Esophagus muscularis mucosa (tissue), 4 donors: Measurements from ENCODE around the gene TMEM134. TPM values are rescaled to one million over a fixed set of nuclear protein-coding genes. Genes with fewer than 3 reads are reported as not detected.
"Not testable (repeated sequence)": the region's sequence is repeated elsewhere in the genome, so short reads cannot be mapped to it uniquely, and the experiment has no call there.

Experiments
- DNase-seq: peaks from one replicate; pipeline ENCODE4 v3.0.0-alpha.2; 2017; ENCODE audit errors: extremely low spot score
- H3K27ac ChIP-seq, 4 donors: fragments of 200-600 bp; sonication (generic); replicated peaks in 1 of 4; 1 replicate in 3 of 4; 2 replicates in 1 of 4; pipeline ENCODE4 v1.5.1; 2016 to 2019; ENCODE audit warnings: mild to moderate bottlenecking in 1 of 4
- H3K27me3 ChIP-seq, 4 donors: fragments of 200-600 bp; sonication (generic); one replicate each; pipeline versions ENCODE4 v1.5.1 to v1.6.0; 2016 to 2019
- H3K36me3 ChIP-seq, 4 donors: fragments of 200-600 bp; sonication (generic); one replicate each; pipeline ENCODE4 v1.5.1; 2016 to 2019
- H3K4me1 ChIP-seq, 4 donors: fragments of 200-600 bp; sonication (generic); one replicate each; pipeline ENCODE4 v1.5.1; 2016 to 2019
- H3K4me3 ChIP-seq, 4 donors: fragments of 200-600 bp; sonication (generic); 1 replicate in 2 of 4; 2 replicates in 2 of 4; pipeline ENCODE4 v1.5.1; 2016 to 2019; ENCODE audit warnings: mild to moderate bottlenecking in 4 of 4, moderate library complexity in 1 of 4
- H3K9me3 ChIP-seq, 4 donors: fragments of 200-600 bp; sonication (generic); 1 replicate in 3 of 4; 2 replicates in 1 of 4; pipeline ENCODE4 v1.5.1; 2016 to 2019
- CTCF ChIP-seq, 3 experiments: fragments of 200-600 bp in 2 of 3; fragments of 450-650 bp in 1 of 3; sonication (generic) in 2 of 3; IDR thresholded peaks; one replicate each; pipeline ENCODE4 v1.5.1; 2017 to 2019; ENCODE audit warnings: antibody characterized with exemption in 3 of 3, mild to moderate bottlenecking in 2 of 3, moderate library complexity in 1 of 3
- EP300 ChIP-seq: sonication (generic); formaldehyde crosslinking; IDR thresholded peaks from one replicate; pipeline ENCODE4 v1.6.1; 2017; ENCODE audit warnings: antibody characterized with exemption
- POLR2A ChIP-seq: fragments of 450-650 bp; IDR thresholded peaks from one replicate; pipeline ENCODE4 v1.6.1; 2017; ENCODE audit warnings: antibody characterized with exemption, moderate library complexity, mild to moderate bottlenecking, low read depth
- POLR2AphosphoS5 ChIP-seq, 2 donors: sonication (generic); formaldehyde crosslinking; IDR thresholded peaks; one replicate each; pipeline ENCODE4 v1.6.1; 2017; ENCODE audit warnings: antibody characterized with exemption in 2 of 2
- WGBS: methylation state at CpG from one replicate; pipeline ENCODE4 v1.1.5; 2018; 5-methylcytosine and 5-hydroxymethylcytosine counted together
- intact Hi-C: fragments of 100-400 bp; cut with DNase I; formaldehyde crosslinking; loops from one replicate; pipeline ENCODE4 v1.15.1; 2023
- total RNA-seq, 4 donors: library from RNA; depleted of rRNA; stranded (reverse); fragments of >200 nt; gene quantifications; one replicate each; pipeline versions ENCODE4 v1.1.0 to v1.2.1, GENCODE V29; 2016

The TMEM134 gene
- 10 to 100 TPM; 36.1 to 48.7 (median 46.2) TPM for total RNA-seq

GRCh38 chr11:67468759-67469507 is at the start of gene TMEM134:
TMEM134 (minus strand) TSS chr11:67469251; CDS start chr11:67469192, 59 bp downstream.
- H3K4me3 ChIP-seq = peak within 1 kb of the TSS; percentile 71 to 95 (median 88)
- intact Hi-C loops = loop anchor here (5.0 kb wide), 1 partner anchor 67 kb away; the partner anchor contains the start of genes PPP1CA and TBC1D10C
- no peaks in the 10 kb centered on the region for H3K27me3 ChIP-seq
- H3K9me3 ChIP-seq = no peaks in the 10 kb centered on the region
- TF ChIP-seq CTCF (IDR thresholded peaks at IDR 0.05) (peak; percentile 51 to 61 (median 55)), POLR2AphosphoS5 (IDR thresholded peaks at IDR 0.05) (peak; percentile 91 to 97), EP300 (no peak)
- no peaks in the 10 kb centered on the region for H3K36me3 ChIP-seq
- peak within 1 kb of the TSS; percentile 89 to 93 (median 92) for H3K27ac ChIP-seq
- DNase-seq = peak; percentile 97
- peaks cover 26 to 53% (median 48%) of the 10 kb centered on the region in 4 donors for H3K4me1 ChIP-seq
- WGBS = no CpG with 5 or more reads among the region's 76 CpGs

GRCh38 chr11:67517784-67518552 is 48.9 kb upstream of the TMEM134 start:
- H3K9me3 ChIP-seq = no peaks in the 10 kb centered on the region
- no peak for DNase-seq
- TF ChIP-seq EP300 (no peak), CTCF (IDR thresholded peaks at IDR 0.05) (no peak), POLR2A (no peak), POLR2AphosphoS5 (IDR thresholded peaks at IDR 0.05) (no peak)
- peaks cover 0 to 17% (median 0%) of the 10 kb centered on the region in 4 donors for H3K27me3 ChIP-seq
- no peak overlapping the region for H3K4me3 ChIP-seq
- WGBS = 80% methylated on average over 10 of the region's 10 CpGs
- intact Hi-C loops = no loop called here
- H3K27ac ChIP-seq = no peak overlapping the region
- no peaks in the 10 kb centered on the region for H3K4me1 ChIP-seq
- H3K36me3 ChIP-seq = no peaks in the 10 kb centered on the region

GRCh38 chr11:67516806-67517205 is 47.8 kb upstream of the TMEM134 start:
- TF ChIP-seq POLR2A (no peak), CTCF (IDR thresholded peaks at IDR 0.05) (no peak), EP300 (no peak), POLR2AphosphoS5 (IDR thresholded peaks at IDR 0.05) (no peak)
- intact Hi-C loops = no loop called here
- Histone ChIP-seq H3K9me3 (no peaks in the 10 kb centered on the region), H3K36me3 (no peaks in the 10 kb centered on the region), H3K4me3 (no peak overlapping the region), H3K4me1 (no peaks in the 10 kb centered on the region), H3K27ac (no peak overlapping the region), H3K27me3 (peaks cover 0 to 22% (median 0%) of the 10 kb centered on the region in 4 donors)
- 88% methylated on average over 3 of the region's 9 CpGs for WGBS
- DNase-seq = no peak

- 80% methylated on average over 7 of the region's 7 CpGs for WGBS
- Histone ChIP-seq H3K27ac (no peak overlapping the region), H3K27me3 (peaks cover 0 to 26% (median 0%) of the 10 kb centered on the region in 4 donors), H3K36me3 (no peaks in the 10 kb centered on the region), H3K4me3 (no peak overlapping the region), H3K9me3 (no peaks in the 10 kb centered on the region), H3K4me1 (peaks cover 0 to 2% (median 2%) of the 10 kb centered on the region in 4 donors)
- intact Hi-C loops = no loop called here
- TF ChIP-seq CTCF (IDR thresholded peaks at IDR 0.05) = no peak
- TF ChIP-seq POLR2AphosphoS5 (IDR thresholded peaks at IDR 0.05) = no peak
- no peak for TF ChIP-seq EP300
- no peak for TF ChIP-seq POLR2A
- DNase-seq = no peak
Measured at GRCh38 chr11:67514116-67514515, 45.1 kb upstream of the TMEM134 start.

GRCh38 chr11:67511558-67511957 is 42.5 kb upstream of the TMEM134 start:
- intact Hi-C loops, H3K4me3 ChIP-seq, DNase-seq, H3K9me3 ChIP-seq, H3K27ac ChIP-seq, H3K36me3 ChIP-seq: not testable (repeated sequence)
- WGBS = 89% methylated on average over 4 of the region's 4 CpGs
- Histone ChIP-seq H3K4me1 (peaks cover 11 to 22% (median 20%) of the 10 kb centered on the region in 4 donors), H3K27me3 (peaks cover 0 to 26% (median 0%) of the 10 kb centered on the region in 4 donors)
